ENCODE data around the gene SLC19A1.
"Not testable (repeated sequence)": the region's sequence is repeated elsewhere in the genome, so short reads cannot be mapped to it uniquely, and the experiment has no call there.

The SLC19A1 gene

GRCh38 chr21:45562965-45563364 is 20.7 kb upstream of the SLC19A1 start:
- TF ChIP-seq CTCF (IDR thresholded peaks at IDR 0.05; ENCODE audit: low read depth, low read length, missing control alignments), result no peak
- H3K4me3 ChIP-seq (replicated peaks; ENCODE audit: low read depth, low read length), result no peak overlapping the region
- no peak for DNase-seq (ENCODE audit: extremely low read depth, low read depth)

- H3K4me3 ChIP-seq (replicated peaks; ENCODE audit: low read depth, low read length), result no peak overlapping the region
- TF ChIP-seq CTCF (IDR thresholded peaks at IDR 0.05; ENCODE audit: low read depth, low read length, missing control alignments), result no peak
- no peak for DNase-seq (ENCODE audit: extremely low read depth, low read depth)
Measured at GRCh38 chr21:45562402-45562801, 20.2 kb upstream of the SLC19A1 start.

GRCh38 chr21:45561241-45561640 is 19.0 kb upstream of the SLC19A1 start:
- DNase-seq (ENCODE audit: extremely low read depth, low read depth); H3K4me3 ChIP-seq (replicated peaks; ENCODE audit: low read depth, low read length): not testable (repeated sequence)

- no peak overlapping the region for H3K4me3 ChIP-seq (replicated peaks; ENCODE audit: low read depth, low read length)
- DNase-seq (ENCODE audit: extremely low read depth, low read depth), result no peak
- TF ChIP-seq CTCF (IDR thresholded peaks at IDR 0.05; ENCODE audit: low read depth, low read length, missing control alignments), result no peak
Measured at GRCh38 chr21:45560106-45561021, 18.1 kb upstream of the SLC19A1 start.

- H3K4me3 ChIP-seq (replicated peaks; ENCODE audit: low read depth, low read length), result no peak overlapping the region
- DNase-seq (ENCODE audit: extremely low read depth, low read depth), result no peak
- no peak for TF ChIP-seq CTCF (IDR thresholded peaks at IDR 0.05; ENCODE audit: low read depth, low read length, missing control alignments)
Measured at GRCh38 chr21:45559216-45560105, 17.2 kb upstream of the SLC19A1 start.

GRCh38 chr21:45558044-45558721 is 15.9 kb upstream of the SLC19A1 start:
- DNase-seq (ENCODE audit: extremely low read depth, low read depth), result no peak
- no peak overlapping the region for H3K4me3 ChIP-seq (replicated peaks; ENCODE audit: low read depth, low read length)

More at GRCh38 chr21:45558044-45558721, 15.9 kb upstream of the SLC19A1 start:
- TF ChIP-seq CTCF (IDR thresholded peaks at IDR 0.05; ENCODE audit: low read depth, low read length, missing control alignments), result no peak

All from HFF-Myc (cell line).